Panc1 (cell line): ENCODE measurements around the gene ITPRID2. TPM values are rescaled to one million over a fixed set of nuclear protein-coding genes. Genes with fewer than 3 reads are reported as not detected.

Source experiments
- ATAC-seq: fragments of 200-7000 bp; cut with Tn5 transposase; 2 replicates; pipeline ENCODE4 v1.9.1; 2020; ENCODE audit warnings: mild to moderate bottlenecking, moderate library complexity
- BruUV-seq: library from RNA; stranded (reverse); fragments of 400-500 nt; replicated peaks from 2 replicates; lab custom pipeline; 2021; lab: Mats Ljungman, UMichigan
- CTCF ChIA-PET: fragments of 300-600 bp; sonication (Branson Sonifier 250); formaldehyde crosslinking; loops from one replicate; lab custom pipeline; 2022; ENCODE audit warnings: antibody characterized with exemption; lab: Charles Lee
- POLR2A ChIA-PET: fragments of 300-600 bp; sonication (Branson Sonifier 250); formaldehyde crosslinking; loops from one replicate; lab custom pipeline; 2022; ENCODE audit warnings: antibody characterized with exemption; lab: Charles Lee
- DNase-seq: peaks from one replicate; pipeline ENCODE4 v3.0.0-alpha.2; 2010; ENCODE audit warnings: low read depth, low spot score
- H3K27ac ChIP-seq: 2 replicates; pipeline ENCODE4 v1.5.1; 2011; ENCODE audit warnings: mild to moderate bottlenecking, low read length, inconsistent platforms
- H3K27me3 ChIP-seq: fragments of 200-500 bp; sonication (Bioruptor generic); 2 replicates; pipeline ENCODE4 v1.6.0; 2014; ENCODE audit warnings: low read length, inconsistent platforms; ENCODE audit not compliant: control insufficient read depth, insufficient read depth
- H3K36me3 ChIP-seq: fragments of 200-500 bp; sonication (Bioruptor generic); 2 replicates; pipeline ENCODE4 v1.5.1; 2014; ENCODE audit warnings: inconsistent platforms, mild to moderate bottlenecking, low read length, moderate library complexity; ENCODE audit not compliant: control insufficient read depth, insufficient read depth
- H3K4me1 ChIP-seq: 2 replicates; pipeline ENCODE4 v1.5.1; 2011; ENCODE audit warnings: inconsistent platforms, mild to moderate bottlenecking, low read length, moderate library complexity; ENCODE audit not compliant: control insufficient read depth, insufficient read depth
- H3K4me3 ChIP-seq, 2 experiments: 2 replicates each; pipeline ENCODE4 v1.5.1; 2011 to 2012; ENCODE audit warnings: low read depth in 2 of 2, low read length in 2 of 2, mild to moderate bottlenecking in 2 of 2, inconsistent platforms in 1 of 2, moderate library complexity in 1 of 2
- H3K9me3 ChIP-seq: fragments of 200-500 bp; sonication (Bioruptor generic); 2 replicates; pipeline ENCODE4 v1.5.1; 2014; ENCODE audit warnings: low read depth, mild to moderate bottlenecking, inconsistent platforms, low read length, moderate library complexity; ENCODE audit not compliant: control insufficient read depth, insufficient read depth
- CTCF ChIP-seq: fragments of 450-650 bp; IDR thresholded peaks from 2 replicates; pipeline ENCODE4 v1.5.1; 2017; ENCODE audit warnings: mild to moderate bottlenecking
- POLR2AphosphoS5 ChIP-seq: IDR thresholded peaks from 2 replicates; pipeline ENCODE4 v1.6.1; 2012; ENCODE audit warnings: mild to moderate bottlenecking, low read depth, low read length, moderate library complexity
- REST ChIP-seq, 2 experiments: IDR thresholded peaks; 2 replicates each; pipeline ENCODE4 v1.6.1; 2011 to 2012; ENCODE audit warnings: low read depth in 2 of 2, control low read depth in 1 of 2, low read length in 1 of 2, mild to moderate bottlenecking in 1 of 2, moderate library complexity in 1 of 2; ENCODE audit not compliant: insufficient read depth in 1 of 2
- SIN3A ChIP-seq: IDR thresholded peaks from 2 replicates; pipeline ENCODE4 v1.6.1; 2012; ENCODE audit warnings: low read depth, mild to moderate bottlenecking, low read length, moderate library complexity, borderline replicate concordance; ENCODE audit not compliant: insufficient read depth
- TCF7L2 ChIP-seq: IDR thresholded peaks from 2 replicates; pipeline ENCODE4 v1.6.1; 2011; ENCODE audit warnings: mild to moderate bottlenecking, low read depth, low read length, inconsistent platforms
- in situ Hi-C: cut with HindIII; loops from 2 replicates; pipeline ENCODE4 v1.10.0; 2016; ENCODE audit warnings: low sequenced_read_pairs, low pct_unique_long_range_greater_than_20kb
- intact Hi-C: fragments of 100-400 bp; cut with micrococcal nuclease; formaldehyde crosslinking; loops from one replicate; pipeline ENCODE4 v1.10.0; 2022; ENCODE audit not compliant: unreplicated experiment
- total RNA-seq: library from RNA; stranded (reverse); gene quantifications from one replicate; pipeline ENCODE4 v1.2.1, GENCODE V29; 2021; ENCODE audit not compliant: unreplicated experiment

The ITPRID2 gene
- total RNA-seq, 1 experiment from 2014 or later, result 261 TPM

GRCh38 chr2:181894381-181894780 is 2.9 kb downstream of the ITPRID2 start:
- H3K9me3 ChIP-seq, result no peaks in the 10 kb centered on the region
- POLR2A ChIA-PET, result no interaction called here
- intact Hi-C loops (loop anchor here (5.0 kb wide), 2 partner anchors 102 to 152 kb away; no protein-coding TSS in a partner anchor), in situ Hi-C loops (loop anchor here (10.0 kb wide), 1 partner anchor 140 kb away; no protein-coding TSS in a partner anchor)
- no peaks in the 10 kb centered on the region for H3K27me3 ChIP-seq
- CTCF ChIA-PET, result no interaction called here
- H3K4me1 ChIP-seq, result peaks cover 61% of the 10 kb centered on the region
- no TSS peak for BruUV-seq
- peak overlapping the region; percentile 96 for H3K27ac ChIP-seq
- H3K4me3 ChIP-seq, result peak overlapping the region; percentile 72 to 93
- H3K36me3 ChIP-seq, result peaks cover 60% of the 10 kb centered on the region
- TF ChIP-seq REST (IDR thresholded peaks at IDR 0.05; ENCODE audit: insufficient read depth in 1 of 2, low read depth in 2 of 2, low read length in 1 of 2) (no peak), TCF7L2 (no peak), POLR2AphosphoS5 (no peak), SIN3A (no peak), CTCF (no peak)
- DNase-seq, result no peak
- no peak for ATAC-seq

- Histone ChIP-seq H3K4me3 (peak overlapping the region; percentile 72 to 93), H3K4me1 (peaks cover 61% of the 10 kb centered on the region), H3K9me3 (no peaks in the 10 kb centered on the region), H3K27me3 (no peaks in the 10 kb centered on the region), H3K36me3 (peaks cover 71% of the 10 kb centered on the region), H3K27ac (peak overlapping the region; percentile 96)
- BruUV-seq, result no TSS peak
- intact Hi-C loops, result no loop called here
- in situ Hi-C loops, result loop anchor here (10.0 kb wide), 1 partner anchor 141 kb away; no protein-coding TSS in a partner anchor
- POLR2A ChIA-PET, result no interaction called here
- CTCF ChIA-PET, result no interaction called here
- ATAC-seq (no peak), DNase-seq (no peak)
- TF ChIP-seq TCF7L2, result no peak
- no peak for TF ChIP-seq POLR2AphosphoS5
- no peak for TF ChIP-seq CTCF
- TF ChIP-seq REST (IDR thresholded peaks at IDR 0.05; ENCODE audit: insufficient read depth in 1 of 2, low read depth in 2 of 2, low read length in 1 of 2), result no peak
- TF ChIP-seq SIN3A, result no peak
These were observed 4.3 kb downstream of the ITPRID2 start for GRCh38 chr2:181895818-181896217.
